HFFc6 (cell line): Measurements from ENCODE around the gene NLGN2. TPM values are rescaled to one million over a fixed set of nuclear protein-coding genes. Genes with fewer than 3 reads are reported as not detected.

ENCODE experiments used
- DNase-seq: peaks from one replicate; pipeline ENCODE4 v3.0.0-alpha.2; 2018
- H3K27ac Mint-ChIP-seq: 2 replicates; pipeline ENCODE4 v1.8.0; 2020; ENCODE audit warnings: mild to moderate bottlenecking, mixed read lengths
- H3K27me3 Mint-ChIP-seq: 2 replicates; pipeline ENCODE4 v1.8.0; 2021; ENCODE audit warnings: mild to moderate bottlenecking, moderate library complexity, mixed read lengths; ENCODE audit not compliant: insufficient read depth
- H3K36me3 Mint-ChIP-seq: 2 replicates; pipeline ENCODE4 v1.8.0; 2021; ENCODE audit warnings: low read depth, mixed read lengths
- H3K4me1 Mint-ChIP-seq: 2 replicates; pipeline ENCODE4 v1.8.0; 2020; ENCODE audit warnings: low read depth, mixed read lengths
- H3K4me3 Mint-ChIP-seq: 2 replicates; pipeline ENCODE4 v1.8.0; 2020; ENCODE audit warnings: mild to moderate bottlenecking, moderate library complexity, mixed read lengths
- H3K9me3 Mint-ChIP-seq: 2 replicates; pipeline ENCODE4 v1.8.0; 2020; ENCODE audit warnings: mild to moderate bottlenecking, mixed read lengths
- CTCF ChIP-seq: fragments of 200-600 bp; sonication (generic); IDR thresholded peaks from 2 replicates; pipeline ENCODE4 v1.5.0; 2021; ENCODE audit warnings: antibody characterized with exemption, mild to moderate bottlenecking
- total RNA-seq, 6 experiments: library from RNA; stranded (reverse); fragmentation: NEBNext Ultra II Directional; extraction: Animal tissue kit (Norgen Biotek cat#: 25700); gene quantifications; 2 replicates in 1 of 6; 3 replicates in 5 of 6; pipeline ENCODE4 v1.2.3, GENCODE V29; 2021

Gene NLGN2
- total RNA-seq, 6 experiments from 2014 or later = 41.3 to 57.3 (median 46.2) TPM

GRCh38 chr17:7428557-7428956 lies 20.9 kb downstream of the NLGN2 start, which contains the start of gene SPEM3:
Gene SPEM3, plus strand, starts transcription at chr17:7428857. Its CDS starts 46 bp downstream, at chr17:7428903.
- Mint-ChIP-seq H3K27ac (no peak within 1 kb of the TSS), H3K4me3 (no peak within 1 kb of the TSS), H3K4me1 (peaks cover 6% of the 10 kb centered on the region; the same call in 1 of the 2 replicates), H3K27me3 (no peaks in the 10 kb centered on the region; the same call in none of the 2 replicates), H3K9me3 (no peaks in the 10 kb centered on the region), H3K36me3 (no peaks in the 10 kb centered on the region)
- TF ChIP-seq CTCF = no peak
- DNase-seq = no peak

- Mint-ChIP-seq H3K4me3 (no peak overlapping the region), H3K9me3 (no peaks in the 10 kb centered on the region), H3K36me3 (no peaks in the 10 kb centered on the region), H3K4me1 (peaks cover 6% of the 10 kb centered on the region; the same call in 1 of the 2 replicates), H3K27ac (no peak overlapping the region), H3K27me3 (no peaks in the 10 kb centered on the region; the same call in none of the 2 replicates)
- DNase-seq = no peak
- TF ChIP-seq CTCF = no peak
These were observed 22.1 kb downstream of the NLGN2 start for GRCh38 chr17:7429722-7430121.

- TF ChIP-seq CTCF = no peak
- H3K9me3 Mint-ChIP-seq = no peaks in the 10 kb centered on the region
- no peak overlapping the region for H3K27ac Mint-ChIP-seq
- H3K36me3 Mint-ChIP-seq = no peaks in the 10 kb centered on the region
- peaks cover 19% of the 10 kb centered on the region for H3K4me1 Mint-ChIP-seq
- no peaks in the 10 kb centered on the region; the same call in none of the 2 replicates for H3K27me3 Mint-ChIP-seq
- H3K4me3 Mint-ChIP-seq = no peak overlapping the region
- no peak for DNase-seq
These were observed 23.6 kb downstream of the NLGN2 start for GRCh38 chr17:7431231-7431630.

GRCh38 chr17:7432296-7432695 lies 24.7 kb downstream of the NLGN2 start:
- Mint-ChIP-seq H3K4me1 (peaks cover 27% of the 10 kb centered on the region), H3K27me3 (peaks cover 2% of the 10 kb centered on the region), H3K36me3 (no peaks in the 10 kb centered on the region), H3K9me3 (no peaks in the 10 kb centered on the region), H3K4me3 (no peak overlapping the region), H3K27ac (no peak overlapping the region)
- TF ChIP-seq CTCF = no peak
- DNase-seq = no peak

- TF ChIP-seq CTCF = peak; percentile 60
- peaks cover 18% of the 10 kb centered on the region for H3K27me3 Mint-ChIP-seq
- peak overlapping the region; percentile 59; the same call in 1 of the 2 replicates for H3K27ac Mint-ChIP-seq
- H3K4me3 Mint-ChIP-seq = peak overlapping the region; percentile 91
- H3K9me3 Mint-ChIP-seq = no peaks in the 10 kb centered on the region
- no peak for DNase-seq
- H3K4me1 Mint-ChIP-seq = peaks cover 42% of the 10 kb centered on the region
- H3K36me3 Mint-ChIP-seq = no peaks in the 10 kb centered on the region; the same call in 1 of the 2 replicates
These were observed 28.3 kb downstream of the NLGN2 start for GRCh38 chr17:7435676-7436555.
